ENCODE measurements around the gene MARK3.

MARK3 gene

DNA sequence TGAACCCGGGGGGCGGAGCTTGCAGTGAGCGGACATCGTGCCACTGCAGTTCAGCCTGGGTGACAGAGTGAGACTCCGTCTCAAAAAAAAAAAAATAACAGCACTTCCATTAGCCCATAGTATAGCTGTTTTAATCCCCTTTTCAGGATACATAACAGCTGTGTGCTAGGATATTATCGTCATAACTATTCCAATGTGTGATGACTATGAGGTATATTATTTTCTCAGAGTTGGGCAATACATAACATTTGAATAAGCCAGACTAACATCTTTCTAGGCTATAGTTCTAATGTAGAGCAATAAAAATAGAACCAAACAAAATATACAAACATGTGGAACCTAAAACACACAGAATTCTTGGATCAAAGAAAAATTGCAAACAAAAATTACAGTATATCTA lies 57.1 kb downstream of the MARK3 start:
- DNase-seq: no peak

DNA sequence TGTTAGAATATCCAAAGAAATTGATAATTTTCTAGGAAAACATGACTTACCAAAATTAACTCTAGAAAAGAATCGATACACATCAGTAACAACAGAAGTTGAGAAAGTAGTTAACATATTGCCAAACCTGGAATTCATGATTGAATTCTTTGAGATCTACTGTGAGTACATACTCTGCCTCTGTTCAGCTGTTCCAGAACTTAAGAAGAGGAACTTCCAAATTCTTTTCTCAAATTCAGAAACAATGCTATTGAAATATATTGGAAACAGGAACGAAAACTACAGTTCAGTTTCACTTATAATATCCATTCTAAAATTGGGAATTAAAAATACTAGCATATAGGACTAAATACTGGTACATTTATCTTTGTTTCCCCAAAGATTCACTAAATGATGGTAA lies 57.9 kb downstream of the MARK3 start:
- no peak for DNase-seq

DNA sequence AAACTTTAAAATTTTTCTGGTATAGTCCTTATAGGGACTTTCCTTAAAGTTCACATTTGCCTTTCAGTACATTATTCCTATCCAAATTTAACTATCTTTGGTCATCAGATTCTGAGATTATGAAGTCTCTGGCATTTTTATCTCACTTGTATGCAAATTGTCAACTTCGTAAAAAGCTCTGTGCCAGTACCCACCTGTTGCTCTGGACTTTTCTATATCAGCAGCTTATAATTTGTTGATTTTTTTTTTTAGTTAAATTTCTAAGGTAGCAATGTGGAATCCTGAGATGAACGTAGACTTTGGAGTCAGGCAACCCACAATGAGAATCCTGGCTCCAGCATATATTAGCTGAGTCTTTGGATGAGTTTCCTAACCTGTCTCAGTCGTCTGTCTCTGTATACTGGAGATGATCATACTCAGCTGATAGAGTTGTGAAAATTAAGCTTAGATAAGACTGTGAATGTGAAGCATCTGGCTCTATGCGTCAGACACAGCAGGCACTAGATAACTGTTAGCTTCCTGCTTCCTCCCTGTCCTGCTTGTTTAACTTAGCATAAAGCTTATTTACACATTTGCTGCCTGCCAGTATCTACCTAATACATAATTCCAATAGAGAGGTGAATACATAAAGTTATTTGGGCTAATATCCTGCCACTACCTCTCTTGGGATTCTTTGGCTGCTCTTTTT lies 59.8 kb downstream of the MARK3 start:
- DNase-seq: no peak

DNA sequence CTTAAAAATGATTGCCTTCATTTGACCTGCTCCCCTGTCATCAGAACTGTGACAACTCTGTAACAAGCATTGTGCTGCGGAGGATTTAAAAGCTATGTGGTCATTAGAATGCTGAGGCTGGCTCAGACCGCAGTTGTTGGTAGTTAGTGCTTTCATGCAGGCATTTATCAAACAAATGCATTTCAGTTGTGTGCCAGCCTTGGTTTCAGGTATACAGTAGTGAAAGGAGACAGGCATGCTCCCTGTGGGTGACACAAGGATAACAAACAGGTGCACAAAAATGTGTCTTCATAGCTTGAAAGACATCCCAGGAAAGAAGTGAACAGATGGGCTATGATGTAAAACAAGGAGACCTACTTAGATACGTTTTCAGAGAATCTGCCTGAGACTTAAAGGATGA lies 60.6 kb downstream of the MARK3 start:
- DNase-seq: no peak

DNA sequence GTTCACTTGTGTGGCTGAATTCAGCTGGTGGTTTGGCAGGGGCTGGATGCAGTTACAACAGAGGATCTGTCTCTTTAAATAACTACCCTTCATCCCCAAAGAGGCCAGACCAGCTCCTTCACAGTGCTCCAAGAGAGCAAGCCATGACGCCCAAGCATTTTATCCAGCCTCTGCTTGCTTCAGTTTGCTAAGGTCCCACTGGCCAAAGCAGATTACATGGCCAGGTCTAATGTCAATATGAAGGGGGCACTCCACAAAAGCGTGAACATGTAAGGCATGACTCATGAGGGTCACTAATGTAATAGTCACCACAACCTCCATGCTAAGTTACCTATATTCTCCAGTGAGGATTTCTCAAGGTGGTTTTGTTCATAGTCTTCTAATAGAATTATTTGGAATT lies 62.9 kb downstream of the MARK3 start:
- DNase-seq: no peak

DNA sequence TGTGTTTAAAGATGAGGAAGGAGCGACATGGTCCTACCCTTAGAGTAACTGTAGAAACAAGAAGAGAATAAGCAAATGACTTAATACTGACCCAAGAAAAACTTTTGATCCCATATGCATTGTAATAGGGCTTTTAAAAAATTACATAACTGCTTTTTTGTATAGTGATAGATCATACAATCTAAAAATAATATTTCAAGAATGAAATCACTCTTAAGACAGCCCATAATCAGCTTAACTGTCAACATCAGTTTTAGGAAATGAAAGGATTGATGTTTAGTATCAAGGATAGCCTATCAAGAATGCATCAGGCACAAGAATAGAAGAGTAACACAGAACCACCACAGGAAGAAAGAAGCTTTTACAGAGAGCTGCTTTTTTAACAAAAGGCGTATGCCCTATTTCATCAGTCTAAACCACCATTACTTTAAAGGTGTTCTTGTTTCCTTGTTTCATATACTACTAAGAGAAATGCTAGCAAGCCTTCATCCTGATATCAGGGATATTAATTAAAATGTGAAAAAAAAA lies 64.5 kb downstream of the MARK3 start:
- no peak for DNase-seq

DNA sequence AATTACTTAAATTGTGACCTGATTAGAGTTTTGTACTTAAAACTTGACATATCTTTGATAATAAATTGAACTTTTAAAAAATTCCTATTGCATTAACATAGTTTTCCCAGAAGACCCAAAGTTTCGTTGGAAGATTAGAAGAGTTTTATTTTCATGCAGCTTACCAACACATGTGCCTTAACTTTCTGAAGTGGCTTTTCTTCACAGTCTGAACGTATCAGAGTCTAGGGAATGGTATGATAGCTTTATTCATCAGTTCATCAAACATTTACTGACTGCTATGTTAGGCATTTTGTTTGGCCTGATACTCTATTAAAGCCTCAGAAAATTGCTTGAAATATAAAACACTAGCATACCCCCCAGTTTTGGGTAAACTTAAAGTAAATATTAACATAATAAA lies 65.2 kb downstream of the MARK3 start:
- DNase-seq: no peak

DNA sequence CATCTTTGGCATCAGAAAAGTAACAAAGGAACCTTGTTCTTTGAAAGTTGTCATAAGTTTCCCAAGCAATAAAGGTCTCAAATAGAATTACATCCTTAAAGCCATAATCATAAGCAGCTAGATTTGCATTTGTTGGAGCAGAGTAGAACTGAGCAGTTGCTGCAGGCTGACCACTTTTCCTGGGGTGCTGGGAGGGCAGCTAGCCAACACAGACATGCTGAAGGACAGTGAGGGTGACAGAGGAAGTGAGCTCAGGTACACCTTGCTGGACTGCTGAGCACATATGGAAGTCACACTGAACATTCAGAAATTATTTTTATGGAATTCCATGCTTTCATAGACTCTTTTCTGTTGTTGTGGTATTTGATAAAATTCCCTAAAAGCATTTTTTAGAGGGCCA lies 66.2 kb downstream of the MARK3 start:
- DNase-seq: no peak

DNA sequence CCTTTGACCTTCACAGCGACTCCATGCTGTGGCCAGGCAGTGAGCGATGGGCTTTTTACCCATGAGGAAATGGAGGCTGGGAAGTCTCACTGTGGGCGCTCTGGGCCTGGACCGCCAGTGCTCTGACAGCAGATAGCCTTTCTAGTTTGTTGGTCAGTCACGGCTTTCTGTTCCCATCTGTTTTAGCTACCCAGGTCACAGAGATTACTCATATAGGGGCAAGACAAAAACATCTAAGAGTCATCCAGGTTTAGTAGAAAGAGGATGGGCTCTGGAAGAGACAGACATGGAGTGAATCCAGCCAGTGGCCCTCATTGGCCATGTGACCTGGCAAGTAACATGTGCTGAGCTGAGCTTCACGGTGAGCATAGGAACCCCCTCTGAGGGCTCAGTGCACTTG lies 68.6 kb downstream of the MARK3 start:
- no peak for DNase-seq

DNA sequence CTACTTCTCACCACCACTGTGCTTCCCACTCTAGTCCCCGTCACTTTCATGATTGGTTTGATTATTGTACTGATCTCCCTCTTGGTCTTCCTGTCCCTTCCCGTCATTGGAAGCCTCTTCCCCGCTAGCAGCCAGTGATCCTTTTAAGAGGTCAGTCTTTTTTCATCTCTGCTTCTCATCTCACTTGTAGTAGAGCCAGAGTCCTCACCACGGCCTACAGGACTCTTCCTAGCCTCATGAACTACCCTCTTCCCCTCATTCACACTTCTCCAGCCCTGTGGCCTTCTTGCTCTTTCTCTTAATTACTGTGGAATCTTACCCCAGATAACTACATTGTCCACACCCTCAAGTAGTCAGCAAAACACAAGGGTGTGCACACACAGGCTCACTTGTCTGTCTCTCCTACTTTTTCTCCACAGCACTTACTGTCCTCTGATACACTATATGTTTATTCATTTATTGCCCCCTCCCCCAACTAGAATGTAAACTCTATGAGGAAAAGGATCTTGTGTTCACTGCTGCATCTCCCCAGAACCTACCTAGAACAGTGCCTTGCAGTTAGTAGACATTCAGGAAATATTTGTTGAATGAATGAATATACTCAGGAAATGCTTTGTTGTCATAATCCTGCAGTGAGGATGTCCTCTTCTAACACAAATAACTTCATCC lies 71.1 kb downstream of the MARK3 start:
- no peak for DNase-seq

DNA sequence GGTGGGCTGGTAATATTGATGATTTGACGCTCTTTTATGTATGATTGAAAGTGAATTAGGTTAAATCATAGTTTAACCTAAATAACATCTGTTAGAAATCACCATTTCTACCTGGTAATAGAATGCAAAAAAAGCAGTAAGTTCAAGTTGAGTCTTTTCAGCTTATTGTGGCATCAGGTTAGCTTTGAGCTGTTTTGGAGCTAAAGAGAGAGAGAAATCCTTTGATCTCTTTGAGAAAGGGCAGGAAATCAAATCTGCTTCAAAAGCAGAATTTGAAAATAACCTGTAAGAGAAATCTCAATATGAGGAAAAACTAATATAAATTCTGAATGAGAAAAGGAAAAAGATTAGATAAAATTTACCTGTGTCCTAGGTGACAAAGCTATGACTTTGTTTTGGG lies 75.2 kb downstream of the MARK3 start:
- DNase-seq: no peak

DNA sequence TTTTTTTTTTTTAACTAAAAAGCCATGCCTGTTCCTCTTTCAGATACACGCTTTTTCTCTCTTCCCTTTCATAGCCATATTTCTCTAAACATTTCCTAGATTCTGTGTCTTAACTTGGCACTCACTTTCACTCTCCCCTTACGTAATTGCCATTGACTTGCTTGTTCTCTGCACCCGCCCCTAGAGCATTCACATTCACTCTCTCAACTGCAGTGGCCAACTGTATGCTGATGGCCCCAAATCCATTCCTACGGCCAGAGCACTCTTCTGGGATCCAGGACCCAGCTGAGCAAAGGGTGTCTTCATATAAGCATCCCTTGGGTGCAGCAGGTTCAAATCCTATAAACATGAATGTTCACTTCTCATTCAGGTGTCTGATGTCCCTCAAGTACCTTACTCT lies 77.9 kb downstream of the MARK3 start:
- no peak for DNase-seq

DNA sequence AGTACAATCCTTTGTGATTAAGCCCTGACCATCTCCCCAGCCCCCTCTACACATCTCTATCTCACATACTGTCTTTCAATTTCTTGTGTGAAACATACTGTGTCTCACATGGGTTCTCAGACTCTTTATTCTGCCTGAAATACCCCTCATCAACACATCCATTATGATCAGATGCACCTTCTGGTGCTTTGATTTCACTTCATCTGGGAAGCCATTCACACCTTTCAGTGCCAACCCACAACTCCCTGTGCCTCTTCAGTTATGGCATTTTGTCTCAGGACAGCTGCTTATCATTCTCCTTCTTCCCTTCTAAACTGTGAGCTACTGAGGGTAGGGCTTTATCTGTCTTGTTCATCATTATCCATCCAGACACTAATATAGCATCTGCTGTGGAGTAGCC lies 78.6 kb downstream of the MARK3 start:
- no peak for DNase-seq

DNA sequence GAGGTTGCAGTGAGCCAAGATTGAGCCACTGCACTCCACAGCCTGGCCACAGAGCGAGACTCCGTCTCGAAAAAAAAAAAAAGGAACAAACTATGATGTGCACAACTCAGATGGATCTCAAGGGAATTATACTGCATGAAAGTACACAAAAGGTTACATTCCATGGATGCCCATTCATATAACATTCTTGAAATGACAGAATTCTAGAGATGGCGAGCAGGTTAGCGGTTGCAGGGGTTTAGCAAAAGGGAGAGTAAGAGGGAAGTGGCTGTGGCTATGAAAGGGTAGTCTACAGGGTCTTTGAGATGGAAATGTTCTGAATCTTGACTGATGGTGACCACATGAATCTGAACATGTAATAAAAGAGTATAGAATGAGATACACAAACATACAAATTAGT lies 87.7 kb downstream of the MARK3 start:
- no peak for DNase-seq

DNA sequence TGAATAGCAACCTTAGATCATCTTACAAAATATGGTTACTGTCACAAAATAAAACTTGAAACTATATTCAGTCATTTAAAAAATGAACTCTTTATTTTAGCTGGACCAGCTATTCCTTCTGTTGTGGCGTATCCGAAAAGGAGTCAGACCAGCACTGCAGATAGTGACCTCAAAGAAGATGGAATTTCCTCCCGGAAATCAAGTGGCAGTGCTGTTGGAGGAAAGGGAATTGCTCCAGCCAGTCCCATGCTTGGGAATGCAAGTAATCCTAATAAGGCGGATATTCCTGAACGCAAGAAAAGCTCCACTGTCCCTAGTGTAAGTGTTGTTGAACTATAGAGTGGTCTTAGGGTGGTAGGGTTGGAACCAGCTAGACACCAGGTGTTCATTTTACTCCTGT lies 89.7 kb downstream of the MARK3 start:
- DNase-seq: no peak

DNA sequence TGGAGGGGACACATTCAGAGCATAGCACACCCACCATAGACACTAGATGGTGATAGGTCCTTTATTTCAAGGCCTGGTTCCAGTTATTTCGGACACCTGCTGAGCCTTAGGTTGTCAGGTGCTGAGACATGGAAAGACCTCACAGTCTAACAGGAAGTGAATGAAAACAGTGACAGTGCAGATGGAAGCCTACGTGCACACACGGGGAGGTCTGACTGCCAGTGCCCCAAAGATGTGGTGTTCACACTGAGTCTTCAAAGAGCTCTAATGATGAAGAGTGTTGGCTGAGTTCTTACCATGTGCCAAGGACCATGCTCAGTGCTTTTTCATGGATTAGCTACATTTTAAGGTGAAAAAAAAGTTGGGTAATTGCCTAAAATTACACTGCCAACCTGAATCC lies 90.8 kb downstream of the MARK3 start:
- no peak for DNase-seq

DNA sequence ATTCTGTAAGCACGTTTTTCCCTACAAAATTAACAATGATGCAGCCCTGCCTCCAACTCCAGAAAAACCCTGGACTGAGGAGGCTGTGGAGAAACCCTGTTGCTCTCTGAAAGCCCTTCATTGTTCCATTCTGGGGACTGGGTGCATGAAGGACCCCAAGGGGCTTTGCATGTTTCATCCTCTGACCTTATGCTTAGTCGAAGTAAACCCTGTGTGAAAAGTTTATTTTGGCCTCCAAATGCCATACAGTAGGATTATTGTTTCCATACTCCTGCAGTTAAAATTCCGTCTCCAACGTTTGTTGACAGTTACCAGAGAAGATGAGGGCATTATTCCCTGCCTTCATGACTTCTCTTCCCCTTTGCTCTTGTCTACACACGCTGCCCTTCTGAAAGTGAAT lies 91.4 kb downstream of the MARK3 start:
- no peak for DNase-seq

DNA sequence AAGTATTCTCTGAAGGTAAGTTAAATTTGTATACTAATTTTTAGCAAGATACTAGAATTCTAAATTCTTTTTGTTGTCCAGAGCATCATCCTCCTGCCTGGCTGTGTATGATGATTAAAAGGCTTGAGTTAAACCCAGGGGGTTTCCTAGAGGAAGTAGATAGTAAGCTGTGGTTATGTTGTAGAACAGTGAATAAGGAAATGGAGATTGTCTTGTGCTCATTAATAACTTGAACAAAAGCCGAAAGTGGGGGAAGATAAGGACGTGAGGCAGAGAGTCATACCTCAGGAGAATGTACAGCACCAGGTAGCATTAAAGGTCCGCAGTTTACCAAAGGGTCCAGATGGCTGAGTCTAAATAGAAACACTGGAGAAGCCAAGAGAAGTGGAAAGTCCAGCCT lies 95.4 kb downstream of the MARK3 start:
- no peak for DNase-seq

DNA sequence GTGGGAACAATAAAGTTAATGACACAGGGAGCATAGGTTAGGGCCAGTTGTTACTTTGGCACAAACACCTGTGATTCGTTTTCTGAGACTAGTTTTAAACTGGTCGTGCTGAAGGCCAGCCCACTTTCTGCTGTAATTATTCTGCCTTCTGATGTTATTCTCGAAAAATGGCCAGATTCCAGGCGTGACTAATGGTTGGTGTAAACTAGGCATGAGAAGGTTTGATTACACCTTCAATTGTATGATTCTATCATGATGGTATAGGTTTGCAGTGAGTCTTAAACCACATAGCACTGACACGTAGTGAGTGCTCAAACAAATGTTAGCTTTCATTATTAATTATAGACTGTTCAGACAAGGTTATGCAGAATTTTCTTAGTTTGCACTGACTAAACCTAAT lies 98.4 kb downstream of the MARK3 start:
- DNase-seq: no peak

DNA sequence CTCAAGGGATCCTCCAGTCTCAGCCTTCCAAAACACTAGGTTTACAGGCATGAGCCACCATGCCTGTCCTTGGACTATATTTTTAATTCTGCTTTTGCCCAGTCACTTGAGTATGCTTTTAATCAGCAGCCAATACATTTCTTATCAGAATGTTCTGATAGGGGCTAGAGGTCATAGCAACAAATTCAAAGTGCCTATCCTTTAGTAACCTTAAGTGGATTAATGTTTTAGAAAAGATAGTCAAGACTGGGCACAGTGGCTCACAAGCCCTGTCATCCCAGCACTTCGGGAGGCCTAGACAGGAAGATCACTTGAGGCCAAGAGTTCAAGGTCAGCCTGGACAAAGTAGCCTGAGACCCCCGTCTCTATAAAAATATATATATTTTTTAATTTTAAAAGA lies 100.3 kb downstream of the MARK3 start:
- no peak for DNase-seq

DNA sequence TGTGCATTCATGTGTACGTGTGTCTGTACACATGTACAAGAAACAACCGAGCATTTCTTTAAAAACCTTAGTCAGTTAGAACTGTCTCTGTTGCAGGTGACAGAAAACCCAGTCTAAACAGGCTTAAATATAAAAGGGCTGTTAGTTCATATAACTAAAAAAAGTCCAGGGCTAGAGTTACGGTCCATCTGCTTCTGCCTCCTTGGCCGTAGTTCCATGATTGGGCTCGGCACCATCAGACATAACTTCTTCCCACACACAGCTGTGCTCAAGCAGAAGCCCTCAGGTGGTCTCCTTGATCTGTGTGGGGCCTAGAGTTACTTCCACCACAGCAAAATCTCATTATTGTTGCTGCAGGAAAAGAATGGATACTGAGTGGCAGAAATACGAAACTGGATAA lies 102.9 kb downstream of the MARK3 start:
- no peak for DNase-seq

DNA sequence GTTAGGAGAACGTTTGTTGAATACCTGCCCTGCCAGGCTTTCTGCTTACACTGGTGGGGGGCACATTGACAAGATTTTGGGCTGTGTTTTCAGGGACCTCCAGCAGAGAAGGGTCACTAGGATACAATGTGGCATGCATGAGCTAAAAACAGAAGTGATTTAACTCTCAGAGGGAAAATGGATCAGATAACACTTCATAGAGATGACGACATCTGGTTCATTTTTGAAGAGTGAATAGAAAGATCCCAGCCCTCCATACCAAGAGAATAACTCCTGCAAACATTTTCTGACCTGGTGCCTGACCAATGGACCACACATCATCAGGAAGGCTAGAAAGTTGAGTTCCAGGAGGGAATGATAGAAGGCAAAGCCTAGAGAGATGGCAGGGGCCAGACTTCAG lies 103.7 kb downstream of the MARK3 start:
- no peak for DNase-seq

DNA sequence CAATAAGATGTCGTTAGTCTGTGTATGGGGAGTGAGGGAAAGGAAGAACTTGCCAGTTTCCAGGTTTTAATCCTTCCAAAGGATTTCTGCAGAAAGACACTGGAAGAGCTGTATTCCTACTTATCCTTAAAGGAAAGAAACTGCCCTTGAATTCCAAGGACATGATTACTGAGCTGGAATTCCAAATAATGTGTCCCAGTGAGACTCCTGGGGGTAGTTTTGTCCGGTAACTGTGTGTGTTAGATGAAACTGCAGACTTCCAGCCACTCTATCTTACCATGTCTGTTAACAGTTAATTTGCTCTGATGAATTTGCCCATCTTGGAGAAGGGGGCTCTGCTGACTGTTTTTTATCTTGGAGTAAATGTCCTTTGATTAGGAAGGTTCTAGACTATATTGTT lies 104.4 kb downstream of the MARK3 start:
- DNase-seq: no peak

DNA sequence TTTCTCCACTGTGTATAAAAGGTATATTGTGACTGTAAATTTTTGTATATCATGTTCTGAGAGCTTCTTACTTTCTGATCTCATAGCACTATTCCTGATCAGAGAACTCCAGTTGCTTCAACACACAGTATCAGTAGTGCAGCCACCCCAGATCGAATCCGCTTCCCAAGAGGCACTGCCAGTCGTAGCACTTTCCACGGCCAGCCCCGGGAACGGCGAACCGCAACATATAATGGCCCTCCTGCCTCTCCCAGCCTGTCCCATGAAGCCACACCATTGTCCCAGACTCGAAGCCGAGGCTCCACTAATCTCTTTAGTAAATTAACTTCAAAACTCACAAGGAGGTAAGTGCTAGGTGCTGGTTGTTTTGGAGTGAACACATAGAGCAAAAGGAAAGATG lies 106.5 kb downstream of the MARK3 start:
- no peak for DNase-seq
